Measurements from ENCODE around the gene GLI1.
"Not testable (repeated sequence)": the region's sequence is repeated elsewhere in the genome, so short reads cannot be mapped to it uniquely, and the experiment has no call there.

The GLI1 gene

DNA sequence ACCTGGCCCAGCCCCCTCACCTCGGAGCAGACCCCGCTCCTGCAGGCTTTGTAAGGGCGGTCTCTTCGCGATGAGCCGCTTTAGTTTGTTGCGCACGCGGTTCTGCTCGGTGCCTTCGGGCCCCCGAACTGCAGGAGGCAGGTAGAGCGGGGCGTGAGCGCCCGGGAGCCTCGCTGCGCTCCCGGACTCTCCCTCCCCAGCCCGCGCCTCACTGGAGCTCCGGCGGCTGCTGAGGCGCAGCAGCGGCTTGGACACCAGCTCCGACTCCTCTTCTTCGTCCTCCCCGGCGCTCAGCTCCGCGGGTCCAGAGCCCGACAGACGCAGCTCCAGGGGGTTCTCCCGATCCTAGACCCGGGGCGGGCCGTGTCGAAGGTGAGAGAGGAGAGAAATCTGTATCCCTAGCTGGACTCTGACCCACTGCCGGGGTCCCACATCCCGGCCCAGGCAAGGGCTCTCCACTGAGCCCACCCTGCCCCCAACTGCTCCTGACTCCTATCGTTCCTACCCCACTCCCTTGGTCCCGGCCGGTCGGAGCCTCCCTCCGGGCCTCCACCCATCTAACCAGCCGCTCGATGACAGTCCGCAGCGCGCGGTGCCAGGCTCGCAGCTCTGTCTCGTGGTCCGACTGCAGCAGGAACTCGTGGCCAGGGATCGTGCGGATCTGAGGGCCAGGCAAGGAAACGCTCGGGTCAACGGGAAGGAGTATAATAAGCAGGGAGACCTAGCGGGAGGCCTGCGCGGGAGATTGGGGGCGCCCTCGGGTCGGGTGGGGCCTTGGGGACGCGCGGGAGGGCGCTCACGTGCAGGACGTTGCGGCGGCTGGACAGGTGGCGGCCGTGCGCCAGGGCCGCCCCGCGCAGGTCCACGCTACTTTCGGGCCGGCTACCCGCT lies 15.9 kb downstream of the GLI1 start:
- no peak for DNase-seq (ENCODE audit: low read depth in 1 of 2, low spot score in 1 of 2)

DNA sequence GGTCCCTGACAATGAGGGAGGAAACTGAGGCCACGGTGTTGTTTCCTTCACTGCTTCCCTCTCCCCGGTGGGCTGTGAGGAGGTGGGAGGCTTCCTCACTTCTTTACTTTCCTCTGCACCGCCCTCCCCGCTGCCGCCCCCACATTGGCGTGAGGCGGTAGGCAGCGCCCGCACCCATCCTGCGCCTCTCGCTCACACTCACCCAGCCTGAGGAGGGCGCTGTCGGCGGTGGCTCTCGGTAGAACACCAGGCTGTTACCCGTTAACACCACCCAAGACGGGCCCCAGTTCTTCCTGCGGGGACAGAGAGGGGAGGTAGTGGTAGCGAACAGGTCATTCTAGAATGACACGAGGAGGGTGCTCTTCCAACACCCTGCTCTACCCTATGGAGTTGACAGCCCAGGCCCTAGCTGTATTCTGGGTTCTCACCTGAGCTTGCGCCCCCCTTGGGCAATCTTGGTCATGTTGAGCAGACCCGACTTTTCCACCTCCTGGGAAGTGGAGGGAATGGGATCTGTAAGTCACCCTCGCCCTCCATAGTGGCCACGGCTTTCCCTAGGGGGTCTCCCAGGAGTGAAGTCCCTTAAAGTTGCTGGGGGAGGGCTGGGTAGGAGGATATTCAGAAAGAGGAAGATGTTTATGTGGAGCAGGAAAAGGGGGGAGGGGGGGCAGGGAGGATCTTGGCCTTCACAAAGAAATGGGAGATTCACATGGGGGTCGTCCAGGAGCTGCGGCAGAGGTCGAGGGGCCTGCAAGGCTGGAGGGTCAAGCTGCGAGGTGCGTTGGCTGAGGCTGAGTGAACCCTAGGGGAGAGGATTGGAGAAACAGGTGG lies 16.8 kb downstream of the GLI1 start:
- DNase-seq (ENCODE audit: low read depth in 1 of 2, low spot score in 1 of 2), result peak; percentile 51

GRCh38 chr12:57476993-57477709 lies 17.6 kb downstream of the GLI1 start:
- DNase-seq (ENCODE audit: low read depth in 1 of 2, low spot score in 1 of 2), result no peak

- DNase-seq (ENCODE audit: low read depth in 1 of 2, low spot score in 1 of 2), result no peak
Observed at GRCh38 chr12:57477710-57478681, 18.4 kb downstream of the GLI1 start.

- DNase-seq (ENCODE audit: low read depth in 1 of 2, low spot score in 1 of 2), result no peak
Observed at GRCh38 chr12:57479043-57479375, 19.4 kb downstream of the GLI1 start.

- peak in 1 of 2 donors; percentile 59 for DNase-seq (ENCODE audit: low read depth in 1 of 2, low spot score in 1 of 2)
Observed at GRCh38 chr12:57479376-57480115, 20.0 kb downstream of the GLI1 start, which contains the start of gene ARHGAP9. TSS of gene ARHGAP9 (minus strand) at chr12:57479866. CDS start at chr12:57479406, 460 bp downstream.

GRCh38 chr12:57481671-57482070 lies 22.1 kb downstream of the GLI1 start:
- DNase-seq (ENCODE audit: low read depth in 1 of 2, low spot score in 1 of 2), result no peak

DNA sequence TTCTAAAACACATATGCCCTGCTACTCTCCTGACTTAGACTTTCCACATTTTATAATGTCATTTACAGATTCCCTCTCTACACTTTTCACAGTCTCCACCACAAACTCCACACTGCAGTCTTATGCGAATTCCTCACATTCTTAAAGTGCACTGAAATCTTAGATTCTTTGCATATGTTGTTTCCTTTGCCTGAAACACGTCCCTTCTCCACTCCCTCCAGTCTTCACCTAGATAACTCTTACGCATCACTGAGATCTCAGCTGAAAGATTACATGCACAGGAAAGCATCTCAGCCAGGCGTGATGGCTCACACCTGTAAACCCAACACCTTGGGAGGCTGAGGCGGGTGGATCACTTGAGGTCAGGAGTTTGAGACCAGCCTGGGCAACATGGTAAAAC lies 23.9 kb downstream of the GLI1 start:
- no peak for DNase-seq (ENCODE audit: low read depth in 1 of 2, low spot score in 1 of 2)

DNA sequence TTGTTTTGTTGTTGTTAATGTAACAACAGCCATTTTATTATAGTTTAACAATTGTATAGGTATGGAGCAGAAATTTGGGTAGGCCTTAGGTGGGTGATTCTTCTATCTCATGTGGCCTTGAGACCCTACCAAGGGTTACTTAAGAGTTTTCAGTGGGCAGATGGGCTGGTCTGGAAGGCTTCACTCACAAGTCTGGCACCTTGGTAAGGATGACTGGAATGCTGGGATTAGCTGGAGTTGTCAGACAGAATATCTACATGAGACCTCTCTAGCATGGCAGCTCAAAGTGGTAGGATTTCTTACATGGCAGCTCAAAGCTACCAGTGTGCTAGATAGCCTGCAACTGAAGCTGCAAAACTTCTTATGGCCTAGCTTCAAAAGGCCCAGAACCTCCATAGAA lies 26.1 kb downstream of the GLI1 start:
- DNase-seq (ENCODE audit: low read depth in 1 of 2, low spot score in 1 of 2), result no peak

DNA sequence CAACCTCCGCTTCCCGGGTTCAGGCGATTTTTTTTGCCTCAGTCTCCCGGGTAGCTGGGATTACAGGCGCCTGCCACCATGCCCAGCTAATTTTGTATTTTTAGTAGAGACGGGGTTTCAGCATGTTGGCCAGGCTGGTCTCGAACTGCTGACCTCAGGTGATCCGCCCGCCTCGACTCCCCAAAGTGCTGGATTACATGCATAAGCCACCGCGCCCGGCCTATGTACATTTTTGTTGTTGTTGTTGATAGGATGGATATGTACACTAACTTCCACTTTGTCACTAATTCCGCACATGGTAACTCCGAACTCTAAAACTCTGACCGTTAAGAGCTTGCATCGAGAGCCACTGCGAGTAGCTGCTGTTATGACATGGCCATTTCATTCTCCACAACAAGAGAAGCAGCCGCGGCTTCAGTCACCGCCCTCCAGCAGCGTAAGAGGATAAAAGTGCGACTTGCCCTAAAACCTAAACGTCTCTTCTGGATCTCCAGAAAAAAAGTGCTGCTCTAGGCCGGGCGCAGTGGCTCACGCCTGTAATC lies 27.5 kb downstream of the GLI1 start:
- DNase-seq (ENCODE audit: low read depth in 1 of 2, low spot score in 1 of 2), result no peak

GRCh38 chr12:57487597-57488401 lies 28.2 kb downstream of the GLI1 start, which contains the start of gene MARS1:
TSS of gene MARS1 (plus strand) at chr12:57488068. CDS start at chr12:57488091, 23 bp downstream.
- DNase-seq (ENCODE audit: low read depth in 1 of 2, low spot score in 1 of 2), result peak; percentile 75 to 92

GRCh38 chr12:57488402-57489156 lies 29.0 kb downstream of the GLI1 start:
- no peak for DNase-seq (ENCODE audit: low read depth in 1 of 2, low spot score in 1 of 2)

DNA sequence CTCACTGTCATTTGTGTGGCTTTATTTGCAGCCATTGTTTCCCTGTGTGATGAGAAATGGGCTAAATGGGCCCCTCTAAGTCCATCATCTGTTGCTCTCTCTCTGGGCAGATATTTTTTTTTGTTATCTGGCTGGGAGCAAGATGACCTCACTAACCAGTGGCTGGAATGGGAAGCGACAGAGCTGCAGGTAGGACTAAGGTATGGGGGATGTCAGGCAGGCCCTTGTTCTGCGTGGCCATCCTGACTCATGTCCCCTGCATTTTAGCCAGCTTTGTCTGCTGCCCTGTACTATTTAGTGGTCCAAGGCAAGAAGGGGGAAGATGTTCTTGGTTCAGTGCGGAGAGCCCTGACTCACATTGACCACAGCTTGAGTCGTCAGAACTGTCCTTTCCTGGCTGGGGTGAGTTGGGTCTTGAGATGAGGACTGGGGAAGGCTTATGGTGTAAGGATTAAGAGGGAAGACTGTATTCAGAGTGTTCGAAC lies 29.6 kb downstream of the GLI1 start:
- DNase-seq (ENCODE audit: low read depth in 1 of 2, low spot score in 1 of 2), result no peak

DNA sequence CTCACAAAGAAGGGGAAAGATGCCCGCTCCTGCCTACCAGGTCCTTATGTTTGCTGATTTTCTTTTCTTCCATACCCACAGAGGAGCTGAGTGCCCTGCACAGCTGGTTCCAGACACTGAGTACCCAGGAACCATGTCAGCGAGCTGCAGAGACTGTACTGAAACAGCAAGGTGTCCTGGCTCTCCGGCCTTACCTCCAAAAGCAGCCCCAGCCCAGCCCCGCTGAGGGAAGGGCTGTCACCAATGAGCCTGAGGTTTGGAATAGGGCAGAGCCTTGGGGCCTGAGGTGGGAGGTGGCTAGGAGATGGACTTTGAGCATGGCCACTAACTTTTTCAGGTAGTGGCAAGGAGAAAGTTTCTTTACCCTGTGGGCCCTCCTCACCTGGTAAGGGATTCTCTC lies 30.5 kb downstream of the GLI1 start:
- DNase-seq (ENCODE audit: low read depth in 1 of 2, low spot score in 1 of 2), result no peak

GRCh38 chr12:57491393-57492280 lies 32.1 kb downstream of the GLI1 start:
- DNase-seq (ENCODE audit: low read depth in 1 of 2, low spot score in 1 of 2), result no peak

GRCh38 chr12:57495051-57495701 lies 35.6 kb downstream of the GLI1 start:
- not testable (repeated sequence) for DNase-seq (ENCODE audit: low read depth in 1 of 2, low spot score in 1 of 2)

Measured in activated CD4-positive, alpha-beta T cell treated with anti-CD3 and anti-CD28 coated beads, Interleukin-2, amount 50 U/mL, for 24 hours (primary cell).